ENCODE results near the gene BMF. TPM values are rescaled to one million over a fixed set of nuclear protein-coding genes. Genes with fewer than 3 reads are reported as not detected.

Gene BMF
- polyA plus RNA-seq, 3 donors = 5.6 to 59.6 (median 6.5) TPM

GRCh38 chr15:40150163-40150925, 41.7 kb upstream of the BMF start:
- Histone ChIP-seq H3K4me2 (replicated peaks; ENCODE audit: extremely low read depth, low read length, poor library complexity, severe bottlenecking) (no peak overlapping the region), H3K4me1 (ENCODE audit: control insufficient read depth in 1 of 2, insufficient read depth in 2 of 2, low read length in 2 of 2) (peaks cover 7 to 11% of the 10 kb centered on the region in 2 donors), H3K36me3 (replicated peaks in 1 of 2; ENCODE audit: control insufficient read depth in 1 of 2, insufficient read depth in 2 of 2, low read length in 2 of 2) (no peaks in the 10 kb centered on the region), H3K79me2 (ENCODE audit: insufficient read depth, low read length) (no peaks in the 10 kb centered on the region), H3K4me3 (replicated peaks in 1 of 3; ENCODE audit: low read depth in 2 of 3, low read length in 3 of 3) (no peak overlapping the region), H2AFZ (ENCODE audit: insufficient read depth, low read depth, low read length, poor library complexity, severe bottlenecking) (peak overlapping the region; percentile 15), H3K9ac (ENCODE audit: insufficient read depth, low read length, poor library complexity, severe bottlenecking) (no peak overlapping the region), H3K27me3 (ENCODE audit: control insufficient read depth in 2 of 2, insufficient read depth in 2 of 2, low read length in 2 of 2) (no peaks in the 10 kb centered on the region), H3K27ac (ENCODE audit: low read depth in 1 of 2, low read length in 2 of 2) (no peak overlapping the region), H4K20me1 (ENCODE audit: insufficient read depth, low read length) (no peaks in the 10 kb centered on the region), H3K9me3 (replicated peaks in 1 of 2; ENCODE audit: control insufficient read depth in 1 of 2, insufficient read depth in 1 of 2, low read length in 2 of 2) (no peaks in the 10 kb centered on the region)
- Mint-ChIP-seq H3K9me3 (peaks cover 0 to 2% (median 0%) of the 10 kb centered on the region in 7 donors), H3K27me3 (ENCODE audit: low read depth in 3 of 3) (peaks cover 0 to 3% (median 0%) of the 10 kb centered on the region in 3 donors), H3K27ac (peak overlapping the region in 3 of 7 donors; percentile 15 to 63 (median 47)), H3K4me3 (peak overlapping the region in 1 of 2 donors; percentile 57), H3K4me1 (peaks cover 13% of the 10 kb centered on the region), H3K36me3 (no peaks in the 10 kb centered on the region)
- 0% methylated on average over 3 of the region's 9 CpGs for WGBS (ENCODE audit: insufficient coverage)
- peak; percentile 25 to 75 (median 55) for DNase-seq
- intact Hi-C loops (cut with micrococcal nuclease) = no loop called here
- TF ChIP-seq, protein P1, sequence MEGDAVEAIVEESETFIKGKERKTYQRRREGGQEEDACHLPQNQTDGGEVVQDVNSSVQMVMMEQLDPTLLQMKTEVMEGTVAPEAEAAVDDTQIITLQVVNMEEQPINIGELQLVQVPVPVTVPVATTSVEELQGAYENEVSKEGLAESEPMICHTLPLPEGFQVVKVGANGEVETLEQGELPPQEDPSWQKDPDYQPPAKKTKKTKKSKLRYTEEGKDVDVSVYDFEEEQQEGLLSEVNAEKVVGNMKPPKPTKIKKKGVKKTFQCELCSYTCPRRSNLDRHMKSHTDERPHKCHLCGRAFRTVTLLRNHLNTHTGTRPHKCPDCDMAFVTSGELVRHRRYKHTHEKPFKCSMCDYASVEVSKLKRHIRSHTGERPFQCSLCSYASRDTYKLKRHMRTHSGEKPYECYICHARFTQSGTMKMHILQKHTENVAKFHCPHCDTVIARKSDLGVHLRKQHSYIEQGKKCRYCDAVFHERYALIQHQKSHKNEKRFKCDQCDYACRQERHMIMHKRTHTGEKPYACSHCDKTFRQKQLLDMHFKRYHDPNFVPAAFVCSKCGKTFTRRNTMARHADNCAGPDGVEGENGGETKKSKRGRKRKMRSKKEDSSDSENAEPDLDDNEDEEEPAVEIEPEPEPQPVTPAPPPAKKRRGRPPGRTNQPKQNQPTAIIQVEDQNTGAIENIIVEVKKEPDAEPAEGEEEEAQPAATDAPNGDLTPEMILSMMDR (IDR thresholded peaks at IDR 0.05) = no peak

DNA sequence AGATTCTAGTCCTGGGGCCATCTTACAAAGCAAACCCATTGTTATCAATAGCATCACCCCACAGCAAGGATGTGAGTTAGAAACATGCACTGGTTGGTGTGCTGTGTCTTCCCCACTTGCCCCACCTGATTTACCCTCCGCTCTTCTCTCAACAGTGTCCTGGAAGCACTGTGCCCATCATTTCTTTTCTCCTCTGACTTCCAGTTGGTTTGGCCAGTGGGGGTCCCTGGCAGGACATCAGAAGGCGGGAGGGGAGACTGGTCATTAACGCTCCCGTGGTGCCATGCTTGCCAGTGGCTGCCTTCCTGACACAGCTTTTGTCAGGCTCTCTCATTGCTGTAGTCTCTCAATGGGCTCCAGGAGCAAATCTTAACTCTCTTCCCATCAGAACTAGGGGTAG, 40.7 kb upstream of the BMF start:
- H3K9me3 ChIP-seq (replicated peaks in 1 of 2; ENCODE audit: control insufficient read depth in 1 of 2, insufficient read depth in 1 of 2, low read length in 2 of 2) = no peaks in the 10 kb centered on the region
- H3K4me2 ChIP-seq (replicated peaks; ENCODE audit: extremely low read depth, low read length, poor library complexity, severe bottlenecking) = no peak overlapping the region
- H3K27me3 Mint-ChIP-seq (ENCODE audit: low read depth in 3 of 3) = peaks cover 0 to 3% (median 0%) of the 10 kb centered on the region in 3 donors
- TF ChIP-seq, protein P1 (IDR thresholded peaks at IDR 0.05) = no peak
- H3K36me3 Mint-ChIP-seq = no peaks in the 10 kb centered on the region
- no peaks in the 10 kb centered on the region for H3K27me3 ChIP-seq (ENCODE audit: control insufficient read depth in 2 of 2, insufficient read depth in 2 of 2, low read length in 2 of 2)
- no peaks in the 10 kb centered on the region for H3K79me2 ChIP-seq (ENCODE audit: insufficient read depth, low read length)
- H3K36me3 ChIP-seq (replicated peaks in 1 of 2; ENCODE audit: control insufficient read depth in 1 of 2, insufficient read depth in 2 of 2, low read length in 2 of 2) = no peaks in the 10 kb centered on the region
- H3K27ac ChIP-seq (ENCODE audit: low read depth in 1 of 2, low read length in 2 of 2) = no peak overlapping the region
- no peaks in the 10 kb centered on the region for H4K20me1 ChIP-seq (ENCODE audit: insufficient read depth, low read length)
- H3K27ac Mint-ChIP-seq = no peak overlapping the region
- peaks cover 13% of the 10 kb centered on the region for H3K4me1 Mint-ChIP-seq
- intact Hi-C loops (cut with micrococcal nuclease) = no loop called here
- peaks cover 0 to 2% (median 0%) of the 10 kb centered on the region in 7 donors for H3K9me3 Mint-ChIP-seq
- no peak overlapping the region for H3K4me3 ChIP-seq (replicated peaks in 1 of 3; ENCODE audit: low read depth in 2 of 3, low read length in 3 of 3)
- peaks cover 7 to 11% of the 10 kb centered on the region in 2 donors for H3K4me1 ChIP-seq (ENCODE audit: control insufficient read depth in 1 of 2, insufficient read depth in 2 of 2, low read length in 2 of 2)
- DNase-seq = no peak
- no peak overlapping the region for H2AFZ ChIP-seq (ENCODE audit: insufficient read depth, low read depth, low read length, poor library complexity, severe bottlenecking)
- no peak overlapping the region for H3K4me3 Mint-ChIP-seq
- 100% methylated on average over 4 of the region's 4 CpGs for WGBS (ENCODE audit: insufficient coverage)
- H3K9ac ChIP-seq (ENCODE audit: insufficient read depth, low read length, poor library complexity, severe bottlenecking) = no peak overlapping the region

Data from CD14-positive monocyte (primary cell).